HG02885 (cell line): ENCODE measurements around the gene VAV3.
"Not testable (repeated sequence)": the region's sequence is repeated elsewhere in the genome, so short reads cannot be mapped to it uniquely, and the experiment has no call there.

Source experiments
- ATAC-seq: cut with Tn5 transposase; IDR thresholded peaks from one replicate; pipeline ENCODE4 v1.9.1; 2021; ENCODE audit warnings: mild to moderate bottlenecking; ENCODE audit not compliant: unreplicated experiment, poor library complexity

VAV3 gene

DNA sequence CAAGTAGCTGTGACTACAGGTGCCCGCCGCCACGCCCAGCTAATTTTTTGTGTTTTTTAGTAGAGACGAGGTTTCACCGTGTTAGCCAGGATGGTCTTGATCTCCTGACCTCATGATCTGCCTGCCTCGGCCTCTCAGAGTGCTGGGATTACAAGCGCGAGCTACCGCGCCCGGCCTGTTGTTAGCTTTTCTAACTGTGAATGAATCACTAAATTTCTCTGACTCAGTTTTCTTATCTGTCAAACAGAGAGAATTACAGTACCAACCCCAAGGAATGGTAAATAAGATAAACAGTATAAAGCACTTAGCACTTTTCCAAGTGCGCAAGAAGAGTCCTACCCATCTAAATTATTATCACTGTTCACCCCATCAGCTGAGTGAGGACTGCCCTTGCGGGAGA is 193.6 kb downstream of the VAV3 start:
- ATAC-seq: no peak

- ATAC-seq: no peak
Observed at GRCh38 chr1:107767156-107767582, 197.8 kb downstream of the VAV3 start.

- no peak for ATAC-seq
Observed at GRCh38 chr1:107766533-107766932, 198.4 kb downstream of the VAV3 start.

DNA sequence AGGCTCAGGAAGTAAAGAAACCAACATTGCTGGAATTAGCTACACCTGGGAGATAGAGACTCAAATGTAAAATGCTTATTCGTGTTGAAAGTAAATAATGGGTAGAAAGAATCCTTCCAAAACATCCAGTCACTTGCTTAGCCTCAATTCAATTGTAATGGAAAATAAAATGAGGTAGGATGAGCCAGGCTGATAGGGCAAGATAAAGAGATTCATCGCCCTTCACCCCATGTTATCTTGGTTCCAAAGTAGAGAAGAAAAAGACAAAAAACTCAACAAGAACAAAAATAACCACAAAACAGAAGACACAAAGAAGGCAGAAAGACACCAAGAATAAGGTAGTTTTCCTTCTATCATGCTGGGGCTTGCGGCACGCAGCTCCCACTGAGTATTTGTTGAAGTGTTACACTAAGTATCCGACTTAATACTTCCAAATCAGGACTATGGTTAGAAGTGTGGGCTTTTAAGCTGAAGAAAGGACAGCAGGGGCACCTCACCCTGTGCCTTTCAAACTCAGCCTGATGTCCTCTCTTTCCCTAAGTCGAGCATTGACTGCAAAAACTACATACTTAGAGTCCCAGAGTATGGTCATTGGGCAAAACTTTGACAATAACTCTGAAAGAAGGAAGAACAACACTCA is 202.1 kb downstream of the VAV3 start:
- ATAC-seq: no peak

DNA sequence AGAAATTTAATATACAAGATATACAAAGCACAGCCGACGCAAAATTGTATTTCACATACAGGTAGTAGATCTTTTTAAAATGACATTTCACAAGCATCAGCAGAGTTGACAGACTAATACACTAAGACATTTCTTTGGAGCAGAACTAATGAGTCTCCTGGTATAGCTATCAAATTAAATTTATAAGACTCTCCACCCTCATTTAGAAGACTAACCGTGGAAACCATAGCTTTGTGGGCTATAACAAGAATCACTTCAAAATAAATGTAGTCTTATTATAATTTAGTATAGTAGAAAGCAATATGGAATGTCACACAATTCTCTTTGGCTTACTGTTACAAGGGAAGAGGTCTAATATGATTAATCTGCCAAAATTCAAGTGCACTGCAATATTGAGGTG is 204.9 kb downstream of the VAV3 start:
- no peak for ATAC-seq

- no peak for ATAC-seq
Observed at GRCh38 chr1:107750364-107750959, 214.5 kb downstream of the VAV3 start.

GRCh38 chr1:107748531-107748930 is 216.4 kb downstream of the VAV3 start:
- ATAC-seq: no peak

GRCh38 chr1:107741242-107741641 is 223.7 kb downstream of the VAV3 start:
- no peak for ATAC-seq

DNA sequence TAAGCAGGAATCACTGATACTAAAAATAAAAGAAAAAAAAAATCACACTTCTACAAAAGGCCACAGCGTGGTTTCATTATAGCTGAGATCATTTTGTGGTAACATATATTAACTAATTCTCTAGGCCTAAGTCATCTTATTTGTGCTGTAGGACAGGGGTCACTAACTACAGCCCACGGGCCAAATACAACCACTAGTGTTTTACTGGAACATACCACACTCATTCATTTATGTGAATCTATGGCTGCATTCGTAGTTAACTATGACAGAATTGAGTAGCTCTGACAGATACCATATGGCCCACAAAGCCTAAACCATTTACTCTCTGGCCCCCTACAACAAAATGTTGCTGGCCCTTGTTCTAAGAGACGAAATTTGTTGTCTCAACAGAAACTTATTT is 224.4 kb downstream of the VAV3 start:
- no peak for ATAC-seq

DNA sequence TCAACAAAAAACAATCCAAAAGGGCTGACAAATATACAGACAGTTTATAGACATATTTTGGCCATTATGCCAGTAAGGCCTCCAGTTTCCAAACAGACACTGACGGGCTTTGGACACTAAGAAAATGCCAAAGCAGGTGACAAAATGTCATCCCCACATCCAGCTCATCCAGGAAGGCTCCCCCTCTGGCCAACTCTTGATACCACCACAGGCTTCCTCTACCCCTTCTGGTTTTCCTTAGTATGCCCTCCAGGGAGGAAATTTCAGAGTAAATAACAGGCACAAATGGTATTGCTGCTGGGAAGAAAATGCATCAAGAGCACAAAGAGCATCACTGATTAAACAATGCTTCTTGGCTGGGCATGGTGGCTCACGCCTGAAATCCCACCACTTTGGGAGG is 225.3 kb downstream of the VAV3 start:
- no peak for ATAC-seq

DNA sequence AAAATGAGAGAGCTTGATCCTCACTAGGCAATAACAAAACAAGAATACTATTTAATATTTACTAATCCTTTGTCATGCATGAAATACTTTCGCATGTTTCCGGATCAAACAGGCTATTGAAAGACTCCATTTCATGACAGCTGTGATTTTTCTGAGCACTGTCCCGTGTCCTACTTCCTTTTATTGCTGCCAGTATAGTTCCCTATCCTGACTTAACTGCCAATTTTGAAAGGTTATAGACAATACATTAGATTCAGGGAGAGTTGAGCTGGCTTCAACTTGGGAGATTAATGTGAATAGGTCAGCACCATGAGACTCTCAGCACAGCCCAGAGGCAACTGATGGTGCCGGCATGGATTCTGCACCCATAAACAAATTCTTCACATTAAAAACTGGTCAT is 225.8 kb downstream of the VAV3 start:
- no peak for ATAC-seq

GRCh38 chr1:107733401-107733800 is 231.6 kb downstream of the VAV3 start:
- ATAC-seq: not testable (repeated sequence)

DNA sequence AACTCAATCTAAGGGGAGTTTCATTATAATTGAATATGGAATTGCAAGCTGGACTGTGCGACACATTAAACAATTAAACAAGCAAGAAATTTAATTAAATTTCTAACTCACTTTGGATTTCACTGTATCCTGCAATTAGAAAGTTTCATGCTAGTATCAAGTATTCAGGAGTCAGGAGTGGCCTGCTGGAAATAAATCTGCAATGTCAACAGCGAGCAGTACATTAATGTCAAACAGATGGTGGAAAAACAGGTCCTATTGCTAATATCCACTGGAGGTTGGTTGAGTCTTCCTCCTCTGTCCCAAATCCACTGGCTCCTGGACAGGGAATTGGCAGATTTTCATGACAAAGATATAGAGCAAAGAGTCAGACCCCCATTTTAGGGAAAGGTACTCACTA is 237.1 kb downstream of the VAV3 start:
- no peak for ATAC-seq

- ATAC-seq: no peak
Observed at GRCh38 chr1:107726860-107727259, 238.1 kb downstream of the VAV3 start.

- ATAC-seq: no peak
Observed at GRCh38 chr1:107724648-107725047, 240.3 kb downstream of the VAV3 start.

GRCh38 chr1:107720210-107720609 is 244.8 kb downstream of the VAV3 start:
- ATAC-seq: not testable (repeated sequence)

DNA sequence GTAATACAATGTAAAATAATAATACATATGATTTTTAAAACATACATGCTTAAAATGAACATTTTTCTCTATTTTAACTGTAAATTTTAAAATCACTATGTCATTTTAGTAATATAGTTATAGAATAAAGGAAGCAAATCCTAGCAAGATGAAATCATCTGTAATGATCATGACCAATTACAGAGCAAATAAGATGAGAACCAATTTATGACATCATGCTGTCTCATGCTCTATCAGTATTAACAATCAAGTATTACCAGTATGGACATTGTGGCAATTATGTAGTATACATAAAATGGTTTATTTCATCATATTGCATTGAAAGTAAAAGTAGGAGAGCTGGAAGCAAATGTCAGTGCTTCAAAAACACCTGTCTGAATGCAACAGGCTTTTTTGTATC is 255.0 kb downstream of the VAV3 start:
- no peak for ATAC-seq

- no peak for ATAC-seq
Observed at GRCh38 chr1:107707111-107707510, 257.9 kb downstream of the VAV3 start.

DNA sequence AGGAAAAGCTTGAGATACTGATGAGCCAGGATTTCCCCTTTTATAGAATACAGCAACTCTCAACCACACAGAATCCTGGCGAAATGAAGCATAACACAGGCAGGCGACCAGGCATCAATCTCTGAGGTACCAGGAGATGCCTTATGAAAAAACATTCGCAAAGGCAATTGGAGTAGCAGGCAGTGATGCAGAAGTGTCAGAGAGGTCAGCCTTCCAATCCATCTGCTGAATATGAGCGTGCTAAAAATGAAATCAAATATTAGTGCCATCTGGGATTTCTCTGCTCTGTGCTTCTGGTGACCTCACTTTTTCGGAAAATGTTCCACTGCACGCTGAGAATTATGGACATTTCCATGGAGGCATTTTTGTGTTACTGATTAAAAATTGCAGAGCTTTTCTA is 258.8 kb downstream of the VAV3 start:
- ATAC-seq: no peak

GRCh38 chr1:107704911-107705310 is 260.1 kb downstream of the VAV3 start:
- no peak for ATAC-seq

- no peak for ATAC-seq
Observed at GRCh38 chr1:107702946-107703571, 261.9 kb downstream of the VAV3 start.

- not testable (repeated sequence) for ATAC-seq
Observed at GRCh38 chr1:107700651-107701050, 264.3 kb downstream of the VAV3 start.
